ENCODE results near the gene RCN2. TPM values are rescaled to one million over a fixed set of nuclear protein-coding genes. Genes with fewer than 3 reads are reported as not detected.

The RCN2 gene
- total and polyA plus RNA-seq, 2 experiments from 2014 or later, result 170 to 327 TPM

- TF ChIP-seq, protein P1, sequence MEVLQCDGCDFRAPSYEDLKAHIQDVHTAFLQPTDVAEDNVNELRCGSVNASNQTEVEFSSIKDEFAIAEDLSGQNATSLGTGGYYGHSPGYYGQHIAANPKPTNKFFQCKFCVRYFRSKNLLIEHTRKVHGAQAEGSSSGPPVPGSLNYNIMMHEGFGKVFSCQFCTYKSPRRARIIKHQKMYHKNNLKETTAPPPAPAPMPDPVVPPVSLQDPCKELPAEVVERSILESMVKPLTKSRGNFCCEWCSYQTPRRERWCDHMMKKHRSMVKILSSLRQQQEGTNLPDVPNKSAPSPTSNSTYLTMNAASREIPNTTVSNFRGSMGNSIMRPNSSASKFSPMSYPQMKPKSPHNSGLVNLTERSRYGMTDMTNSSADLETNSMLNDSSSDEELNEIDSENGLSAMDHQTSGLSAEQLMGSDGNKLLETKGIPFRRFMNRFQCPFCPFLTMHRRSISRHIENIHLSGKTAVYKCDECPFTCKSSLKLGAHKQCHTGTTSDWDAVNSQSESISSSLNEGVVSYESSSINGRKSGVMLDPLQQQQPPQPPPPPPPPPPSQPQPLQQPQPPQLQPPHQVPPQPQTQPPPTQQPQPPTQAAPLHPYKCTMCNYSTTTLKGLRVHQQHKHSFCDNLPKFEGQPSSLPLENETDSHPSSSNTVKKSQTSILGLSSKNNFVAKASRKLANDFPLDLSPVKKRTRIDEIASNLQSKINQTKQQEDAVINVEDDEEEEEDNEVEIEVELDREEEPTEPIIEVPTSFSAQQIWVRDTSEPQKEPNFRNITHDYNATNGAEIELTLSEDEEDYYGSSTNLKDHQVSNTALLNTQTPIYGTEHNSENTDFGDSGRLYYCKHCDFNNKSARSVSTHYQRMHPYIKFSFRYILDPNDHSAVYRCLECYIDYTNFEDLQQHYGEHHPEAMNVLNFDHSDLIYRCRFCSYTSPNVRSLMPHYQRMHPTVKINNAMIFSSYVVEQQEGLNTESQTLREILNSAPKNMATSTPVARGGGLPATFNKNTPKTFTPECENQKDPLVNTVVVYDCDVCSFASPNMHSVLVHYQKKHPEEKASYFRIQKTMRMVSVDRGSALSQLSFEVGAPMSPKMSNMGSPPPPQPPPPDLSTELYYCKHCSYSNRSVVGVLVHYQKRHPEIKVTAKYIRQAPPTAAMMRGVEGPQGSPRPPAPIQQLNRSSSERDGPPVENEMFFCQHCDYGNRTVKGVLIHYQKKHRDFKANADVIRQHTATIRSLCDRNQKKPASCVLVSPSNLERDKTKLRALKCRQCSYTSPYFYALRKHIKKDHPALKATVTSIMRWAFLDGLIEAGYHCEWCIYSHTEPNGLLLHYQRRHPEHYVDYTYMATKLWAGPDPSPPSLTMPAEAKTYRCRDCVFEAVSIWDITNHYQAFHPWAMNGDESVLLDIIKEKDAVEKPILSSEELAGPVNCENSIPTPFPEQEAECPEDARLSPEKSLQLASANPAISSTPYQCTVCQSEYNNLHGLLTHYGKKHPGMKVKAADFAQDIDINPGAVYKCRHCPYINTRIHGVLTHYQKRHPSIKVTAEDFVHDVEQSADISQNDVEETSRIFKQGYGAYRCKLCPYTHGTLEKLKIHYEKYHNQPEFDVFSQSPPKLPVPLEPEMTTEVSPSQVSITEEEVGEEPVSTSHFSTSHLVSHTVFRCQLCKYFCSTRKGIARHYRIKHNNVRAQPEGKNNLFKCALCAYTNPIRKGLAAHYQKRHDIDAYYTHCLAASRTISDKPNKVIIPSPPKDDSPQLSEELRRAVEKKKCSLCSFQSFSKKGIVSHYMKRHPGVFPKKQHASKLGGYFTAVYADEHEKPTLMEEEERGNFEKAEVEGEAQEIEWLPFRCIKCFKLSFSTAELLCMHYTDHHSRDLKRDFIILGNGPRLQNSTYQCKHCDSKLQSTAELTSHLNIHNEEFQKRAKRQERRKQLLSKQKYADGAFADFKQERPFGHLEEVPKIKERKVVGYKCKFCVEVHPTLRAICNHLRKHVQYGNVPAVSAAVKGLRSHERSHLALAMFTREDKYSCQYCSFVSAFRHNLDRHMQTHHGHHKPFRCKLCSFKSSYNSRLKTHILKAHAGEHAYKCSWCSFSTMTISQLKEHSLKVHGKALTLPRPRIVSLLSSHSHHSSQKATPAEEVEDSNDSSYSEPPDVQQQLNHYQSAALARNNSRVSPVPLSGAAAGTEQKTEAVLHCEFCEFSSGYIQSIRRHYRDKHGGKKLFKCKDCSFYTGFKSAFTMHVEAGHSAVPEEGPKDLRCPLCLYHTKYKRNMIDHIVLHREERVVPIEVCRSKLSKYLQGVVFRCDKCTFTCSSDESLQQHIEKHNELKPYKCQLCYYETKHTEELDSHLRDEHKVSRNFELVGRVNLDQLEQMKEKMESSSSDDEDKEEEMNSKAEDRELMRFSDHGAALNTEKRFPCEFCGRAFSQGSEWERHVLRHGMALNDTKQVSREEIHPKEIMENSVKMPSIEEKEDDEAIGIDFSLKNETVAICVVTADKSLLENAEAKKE (CRISPR knock-in tag; IDR thresholded peaks at IDR 0.05), result no peak
- TF ChIP-seq JUNB (IDR thresholded peaks at IDR 0.05; ENCODE audit: unreplicated experiment), result no peak
Measured at GRCh38 chr15:76951220-76951619, 19.7 kb downstream of the RCN2 start (continued).

GRCh38 chr15:76953913-76954312, 22.4 kb downstream of the RCN2 start:
- DNase-seq (ENCODE audit: low spot score) (no peak), ATAC-seq (no peak)
- Histone ChIP-seq H3K4me2 (no peak overlapping the region; the same call in 1 of the 2 replicates), H3K79me2 (replicated peaks; ENCODE audit: insufficient read depth) (no peaks in the 10 kb centered on the region), H2AFZ (no peak overlapping the region), H3F3A (replicated peaks; ENCODE audit: low read depth) (no peaks in the 10 kb centered on the region), H3K4me1 (ENCODE audit: insufficient read depth) (peaks cover 9% of the 10 kb centered on the region), H3K9me2 (ENCODE audit: insufficient read depth) (no peaks in the 10 kb centered on the region), H3K27ac (ENCODE audit: low read depth) (no peak overlapping the region), H3K27me3 (ENCODE audit: insufficient read depth) (no peaks in the 10 kb centered on the region), H4K20me1 (replicated peaks; ENCODE audit: insufficient read depth) (0 out of 2 replicates have a peak, but pooled peaks cover 7% of the 10 kb centered on the region), H3K36me3 (ENCODE audit: insufficient read depth) (peaks cover 11% of the 10 kb centered on the region; the same call in 1 of the 2 replicates), H3K4me3 (no peak overlapping the region)
- H3K9me3 Mint-ChIP-seq, result no peaks in the 10 kb centered on the region
- peaks cover 18% of the 10 kb centered on the region for H3K36me3 Mint-ChIP-seq (ENCODE audit: low read depth)
- H3K4me1 Mint-ChIP-seq, result no peaks in the 10 kb centered on the region
- TF ChIP-seq ZNF331 (CRISPR knock-in tag; IDR thresholded peaks at IDR 0.05; ENCODE audit: low read depth), result no peak
- TF ChIP-seq EZH2phosphoT487 (IDR thresholded peaks at IDR 0.05; ENCODE audit: unreplicated experiment), result no peak
- TF ChIP-seq CREB1 (CRISPR knock-in tag; IDR thresholded peaks at IDR 0.05; ENCODE audit: low read depth), result no peak
- no peak for TF ChIP-seq ZNF114 (CRISPR knock-in tag; IDR thresholded peaks at IDR 0.05)
- no peak for TF ChIP-seq EZH2 (IDR thresholded peaks at IDR 0.05; ENCODE audit: low read depth, unreplicated experiment)
- no peak for TF ChIP-seq CTCF (conservative IDR thresholded peaks at IDR 0.05; ENCODE audit: low read depth in 2 of 2)
- peaks cover 2% of the 10 kb centered on the region for H3K27me3 Mint-ChIP-seq (ENCODE audit: insufficient read depth, low read depth, poor library complexity)
- H3K27ac Mint-ChIP-seq, result no peak overlapping the region
- H3K4me3 Mint-ChIP-seq, result no peak overlapping the region
